Measurements from ENCODE around the gene SLC22A5.
"Not testable (repeated sequence)": the region's sequence is repeated elsewhere in the genome, so short reads cannot be mapped to it uniquely, and the experiment has no call there.

The SLC22A5 gene

GRCh38 chr5:132389051-132389331 lies 19.5 kb downstream of the SLC22A5 start:
- no peak for DNase-seq

- DNase-seq: peak in 1 of 2 experiments; percentile 33
These were observed 20.2 kb downstream of the SLC22A5 start for GRCh38 chr5:132389585-132390286.

- DNase-seq: no peak
These were observed 21.7 kb downstream of the SLC22A5 start for GRCh38 chr5:132391247-132391646.

GRCh38 chr5:132391870-132392269 lies 22.4 kb downstream of the SLC22A5 start:
- DNase-seq: no peak

- DNase-seq: no peak
These were observed 22.9 kb downstream of the SLC22A5 start for GRCh38 chr5:132392411-132392810.

DNA sequence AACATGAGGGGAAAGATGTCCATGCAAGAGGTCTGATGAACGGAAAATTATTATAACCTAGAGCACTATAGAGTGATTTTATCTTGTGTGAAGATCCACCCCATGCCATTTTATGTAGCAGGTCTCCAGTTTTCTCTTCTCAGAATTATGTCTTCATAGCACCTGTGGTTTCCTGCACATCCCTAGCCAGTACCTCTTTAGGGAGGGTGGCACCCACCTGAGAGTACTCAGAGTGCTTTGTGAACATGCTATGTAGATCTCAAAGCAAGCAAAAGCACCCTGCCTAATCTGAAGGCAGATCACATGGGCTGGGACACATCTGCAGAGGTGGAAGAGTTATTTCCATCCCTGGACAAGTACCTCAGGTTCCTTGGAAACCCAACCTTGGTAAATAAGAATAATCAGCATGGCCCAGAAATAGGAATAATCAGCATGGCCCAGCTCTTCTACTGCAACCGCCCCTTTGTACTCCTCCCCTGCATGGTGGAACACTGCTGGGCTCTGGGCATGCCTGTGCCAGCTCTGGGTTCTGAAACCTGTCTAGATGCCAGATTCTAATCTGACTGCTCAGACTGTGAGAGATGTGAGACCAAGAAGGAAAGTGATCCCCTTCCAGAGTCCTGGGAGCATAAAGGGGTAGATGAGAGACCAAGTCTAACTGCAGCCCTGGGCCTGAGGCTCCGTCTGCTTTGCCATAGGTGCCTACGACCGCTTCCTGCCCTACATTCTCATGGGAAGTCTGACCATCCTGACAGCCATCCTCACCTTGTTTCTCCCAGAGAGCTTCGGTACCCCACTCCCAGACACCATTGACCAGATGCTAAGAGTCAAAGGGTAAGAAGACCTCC lies 23.7 kb downstream of the SLC22A5 start:
- DNase-seq: no peak

DNA sequence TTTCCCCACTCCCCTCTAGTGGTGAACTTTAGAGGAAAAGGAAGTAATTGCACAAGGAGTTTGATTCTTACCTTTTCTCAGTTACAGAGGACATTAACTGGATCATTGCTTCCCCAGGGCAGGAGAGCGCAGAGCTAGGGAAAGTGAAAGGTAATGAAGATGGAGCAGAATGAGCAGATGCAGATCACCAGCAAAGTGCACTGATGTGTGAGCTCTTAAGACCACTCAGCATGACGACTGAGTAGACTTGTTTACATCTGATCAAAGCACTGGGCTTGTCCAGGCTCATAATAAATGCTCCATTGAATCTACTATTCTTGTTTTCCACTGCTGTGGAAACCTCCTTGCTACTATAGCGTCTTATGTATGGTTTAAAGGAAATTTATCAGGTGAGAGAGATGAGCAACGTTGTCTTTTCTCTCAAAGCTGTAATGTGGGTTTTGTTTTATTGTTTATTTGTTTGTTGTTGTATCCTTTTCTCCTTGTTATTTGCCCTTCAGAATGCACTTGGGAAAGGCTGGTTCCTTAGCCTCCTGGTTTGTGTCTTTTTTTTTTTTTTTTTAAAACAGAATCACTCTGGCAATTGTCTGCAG lies 25.3 kb downstream of the SLC22A5 start:
- no peak for DNase-seq

GRCh38 chr5:132396589-132397031 lies 27.1 kb downstream of the SLC22A5 start:
- DNase-seq: no peak

GRCh38 chr5:132397224-132397623 lies 27.7 kb downstream of the SLC22A5 start:
- DNase-seq: no peak

DNA sequence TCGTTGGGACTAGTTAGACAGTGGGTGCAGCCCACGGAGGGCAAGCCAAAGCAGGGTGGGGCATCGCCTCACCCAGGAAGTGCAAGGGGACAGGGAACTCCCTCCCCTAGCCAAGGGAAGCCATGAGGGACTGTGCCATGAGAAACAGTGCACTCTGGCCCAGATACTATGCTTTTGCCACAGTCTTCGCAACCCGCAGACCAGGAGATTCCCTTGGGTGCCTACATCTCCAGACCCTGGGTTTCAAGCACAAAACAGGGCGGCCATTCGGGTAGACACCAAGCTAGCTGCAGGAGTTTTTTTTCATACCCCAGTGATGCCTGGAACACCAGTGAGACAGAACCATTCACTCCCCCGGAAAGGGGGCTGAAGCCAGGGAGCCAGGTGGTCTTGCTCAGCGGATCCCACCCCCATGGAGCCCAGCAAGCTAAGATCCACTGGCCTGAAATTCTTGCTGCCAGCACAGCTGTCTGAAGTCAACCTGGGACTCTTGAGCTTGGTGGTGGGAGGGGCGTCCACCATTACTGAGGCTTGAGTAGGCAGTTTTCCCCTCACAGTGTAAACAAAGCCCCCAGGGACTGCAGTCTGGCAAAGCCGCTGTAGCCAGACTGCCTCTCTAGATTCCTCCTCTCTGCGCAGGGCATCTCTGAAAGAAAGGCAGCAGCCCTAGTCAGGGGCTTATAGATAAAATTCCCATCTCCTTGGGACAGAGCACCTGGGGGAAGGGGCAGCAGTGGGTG lies 28.6 kb downstream of the SLC22A5 start:
- DNase-seq: not testable (repeated sequence)

GRCh38 chr5:132404041-132404440 lies 34.5 kb downstream of the SLC22A5 start:
- not testable (repeated sequence) for DNase-seq

DNA sequence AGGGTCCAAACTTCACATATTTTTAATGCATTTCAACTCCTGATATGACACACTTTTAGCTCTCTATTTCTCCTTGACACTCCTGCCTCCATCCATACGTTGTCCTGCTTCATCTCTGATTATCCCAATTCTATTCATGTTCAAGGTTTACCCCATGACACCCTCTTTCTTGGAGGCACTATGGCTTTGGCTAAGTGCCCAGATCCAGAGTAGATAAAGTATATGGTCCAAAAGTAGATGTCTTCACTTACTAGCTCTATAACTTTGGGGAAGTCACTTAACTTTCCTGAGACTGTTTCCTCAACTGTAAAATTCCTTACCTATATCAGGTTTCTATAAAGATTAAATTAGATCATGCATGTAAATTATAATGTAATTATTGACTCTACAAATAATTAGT lies 36.1 kb downstream of the SLC22A5 start:
- no peak for DNase-seq

- DNase-seq: no peak
These were observed 36.8 kb downstream of the SLC22A5 start for GRCh38 chr5:132406144-132406783.

- DNase-seq: no peak
These were observed 38.5 kb downstream of the SLC22A5 start for GRCh38 chr5:132407970-132408369.

GRCh38 chr5:132408456-132408855 lies 38.9 kb downstream of the SLC22A5 start:
- DNase-seq: no peak

GRCh38 chr5:132408965-132409364 lies 39.5 kb downstream of the SLC22A5 start:
- DNase-seq: no peak

DNA sequence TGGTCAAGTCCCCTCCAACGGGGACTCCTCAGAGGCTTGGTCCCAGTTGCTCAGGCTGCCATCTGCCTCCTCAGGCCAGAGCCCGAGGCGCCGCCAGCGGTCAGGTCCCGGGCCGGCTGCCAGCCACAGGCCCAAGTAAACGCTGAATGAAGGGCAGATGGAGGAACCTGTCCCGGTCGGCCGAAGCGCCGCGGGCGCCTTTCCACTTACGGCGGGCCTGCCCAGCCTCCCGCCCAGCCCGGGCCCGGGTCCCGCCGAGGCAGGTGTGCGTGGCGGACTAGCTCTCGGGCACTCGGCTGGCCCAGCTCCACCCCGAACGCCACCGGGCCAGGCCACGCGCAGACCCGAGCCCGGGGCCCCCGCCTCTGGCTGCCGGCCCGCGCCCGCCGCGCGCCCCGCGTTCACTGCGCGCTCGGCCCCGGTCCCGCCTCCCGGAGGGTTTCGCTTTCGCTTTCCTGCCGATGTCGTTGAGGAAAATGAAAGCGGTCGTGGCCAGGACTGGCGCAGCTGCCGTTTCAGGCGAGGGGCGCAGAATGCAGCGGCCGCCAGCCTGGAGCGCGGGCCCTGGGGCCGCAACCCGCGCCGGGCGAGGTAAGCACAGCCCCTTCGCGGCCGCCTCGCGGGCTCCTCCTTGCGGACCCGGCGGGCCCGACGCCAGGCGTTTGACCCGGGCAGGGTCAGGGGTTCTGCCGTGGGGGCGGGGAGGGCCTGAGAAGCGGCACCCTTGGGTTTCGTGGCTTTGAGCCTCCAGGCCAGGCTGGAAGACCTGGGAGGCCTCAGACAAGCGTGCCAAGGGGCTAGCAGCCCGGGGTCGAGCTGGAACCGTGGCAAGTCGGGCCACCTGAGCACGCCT lies 41.2 kb downstream of the SLC22A5 start:
- DNase-seq: peak; percentile 81 to 85

GRCh38 chr5:132411304-132412013 lies 41.9 kb downstream of the SLC22A5 start:
- peak; percentile 32 to 41 for DNase-seq

DNA sequence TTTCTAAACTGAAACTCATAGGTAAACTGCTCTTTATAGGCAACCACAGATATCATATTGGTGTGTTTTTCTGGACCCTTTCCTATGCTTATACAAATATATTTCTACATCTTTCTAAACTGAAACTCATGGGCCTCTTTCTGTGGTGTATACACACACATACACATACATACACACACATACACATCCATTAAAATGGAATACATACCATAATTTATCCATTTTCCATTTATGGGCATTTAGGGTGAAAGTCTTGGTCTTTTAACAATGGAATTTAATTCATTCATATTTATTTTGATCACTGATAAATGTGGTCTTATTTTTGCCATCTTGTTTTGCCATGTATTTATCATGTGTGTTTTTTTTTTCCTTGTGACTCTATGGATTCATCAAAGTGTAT lies 44.1 kb downstream of the SLC22A5 start:
- DNase-seq: no peak

DNA sequence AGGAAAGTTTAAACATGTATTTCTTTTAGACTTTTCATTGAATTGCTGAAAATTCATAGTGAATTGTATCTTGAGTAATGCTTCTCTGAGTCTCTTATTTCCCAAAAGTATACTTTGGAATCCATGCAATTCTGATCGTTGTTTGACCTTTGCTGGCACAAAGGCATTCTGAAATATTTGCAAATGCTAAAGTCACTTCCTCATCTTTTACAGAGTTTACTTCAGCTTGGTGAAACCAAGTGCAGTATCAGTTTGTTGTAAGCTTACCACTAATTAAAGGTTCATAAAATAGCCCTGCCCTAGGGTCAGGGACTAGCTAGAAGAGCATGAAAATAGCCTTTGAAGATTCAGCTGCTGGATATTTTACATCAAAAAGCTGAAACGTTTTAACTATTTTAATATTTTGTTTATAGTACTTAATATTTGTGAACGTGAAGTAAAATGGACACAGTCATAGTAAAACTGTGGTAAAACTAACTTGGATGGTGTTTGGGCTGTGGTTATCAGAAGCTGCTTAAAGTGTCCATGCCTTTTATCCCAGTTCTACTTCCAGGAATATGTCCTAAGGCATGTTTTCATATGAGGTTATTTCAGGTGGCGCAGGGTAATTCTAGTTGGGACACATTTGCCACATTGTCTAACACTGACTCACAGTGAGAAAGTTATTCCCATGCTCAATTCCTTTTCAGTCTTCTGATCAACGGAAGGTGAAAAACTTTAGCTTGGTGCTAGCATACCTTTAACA lies 45.3 kb downstream of the SLC22A5 start:
- no peak for DNase-seq

Measured in activated CD4-positive, alpha-beta T cell treated with anti-CD3 and anti-CD28 coated beads, Interleukin-2, amount 50 U/mL, for 4 hours (primary cell).